Fibroblast of mammary gland (primary cell): Measurements from ENCODE around the gene EXO5.
"Not testable (repeated sequence)": the region's sequence is repeated elsewhere in the genome, so short reads cannot be mapped to it uniquely, and the experiment has no call there.

ENCODE experiments used
- DNase-seq: peaks from one replicate; pipeline ENCODE4 v3.0.0-alpha.2; 2010; ENCODE audit warnings: low read depth
- H3K4me3 ChIP-seq: 2 replicates; pipeline ENCODE4 v1.5.1; 2011; ENCODE audit warnings: low read depth, mild to moderate bottlenecking, low read length, moderate library complexity; ENCODE audit not compliant: control insufficient read depth
- CTCF ChIP-seq: conservative IDR thresholded peaks from 2 replicates; pipeline ENCODE4 v1.5.1; 2011; ENCODE audit warnings: low read depth, low read length, inconsistent platforms; ENCODE audit not compliant: control insufficient read depth, insufficient read depth

EXO5 gene

GRCh38 chr1:40477678-40478053 lies 30.9 kb upstream of the EXO5 start:
- peak; percentile 28 for DNase-seq
- H3K4me3 ChIP-seq, result peak overlapping the region; percentile 73
- no peak for TF ChIP-seq CTCF

- TF ChIP-seq CTCF, result no peak
- peak; percentile 9 for DNase-seq
- peak overlapping the region; percentile 73 for H3K4me3 ChIP-seq
Observed at GRCh38 chr1:40478276-40478675, 30.3 kb upstream of the EXO5 start.

DNA sequence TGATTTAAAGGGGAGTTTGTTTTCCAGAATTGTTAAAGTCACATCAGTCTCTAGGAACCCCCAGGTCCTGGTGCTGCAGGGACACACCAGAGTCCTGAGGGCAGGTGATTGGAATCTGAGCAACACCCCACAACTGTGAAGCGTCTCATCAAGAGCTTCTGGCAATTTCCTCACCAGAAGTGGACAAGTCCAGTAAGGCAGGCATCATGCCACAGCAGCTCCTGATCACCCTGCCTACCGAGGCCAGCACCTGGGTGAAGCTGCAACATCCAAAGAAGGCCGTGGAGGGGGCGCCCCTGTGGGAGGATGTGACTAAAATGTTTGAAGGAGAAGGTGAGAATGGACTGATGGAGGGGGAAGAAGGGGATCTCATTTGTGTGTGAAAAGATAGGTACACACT lies 29.4 kb upstream of the EXO5 start:
- no peak for TF ChIP-seq CTCF
- DNase-seq, result no peak
- no peak overlapping the region for H3K4me3 ChIP-seq

DNA sequence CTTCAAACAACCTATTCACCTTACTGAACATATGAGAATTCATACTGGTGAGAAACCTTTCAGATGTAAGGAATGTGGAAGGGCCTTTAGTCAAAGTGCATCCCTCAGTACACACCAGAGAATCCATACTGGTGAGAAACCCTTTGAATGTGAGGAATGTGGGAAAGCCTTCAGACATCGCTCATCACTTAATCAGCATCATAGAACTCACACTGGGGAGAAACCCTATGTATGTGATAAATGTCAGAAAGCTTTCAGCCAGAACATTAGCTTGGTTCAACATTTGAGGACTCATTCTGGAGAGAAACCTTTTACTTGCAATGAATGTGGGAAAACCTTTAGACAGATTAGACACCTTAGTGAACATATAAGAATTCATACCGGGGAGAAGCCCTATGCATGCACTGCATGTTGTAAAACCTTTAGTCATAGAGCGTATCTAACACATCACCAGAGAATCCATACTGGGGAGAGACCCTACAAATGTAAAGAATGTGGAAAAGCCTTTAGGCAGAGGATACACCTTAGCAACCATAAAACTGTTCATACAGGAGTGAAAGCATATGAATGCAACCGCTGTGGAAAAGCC lies 13.2 kb upstream of the EXO5 start:
- H3K4me3 ChIP-seq, result no peak overlapping the region
- peak; percentile 5 for DNase-seq
- no peak for TF ChIP-seq CTCF

- DNase-seq, result not testable (repeated sequence)
Observed at GRCh38 chr1:40502651-40503050, 5.9 kb upstream of the EXO5 start.

GRCh38 chr1:40507973-40508372 lies 594 bp upstream of the EXO5 start:
- no peak for DNase-seq

More at GRCh38 chr1:40502651-40503050, 5.9 kb upstream of the EXO5 start:
- H3K4me3 ChIP-seq, result not testable (repeated sequence)

DNA sequence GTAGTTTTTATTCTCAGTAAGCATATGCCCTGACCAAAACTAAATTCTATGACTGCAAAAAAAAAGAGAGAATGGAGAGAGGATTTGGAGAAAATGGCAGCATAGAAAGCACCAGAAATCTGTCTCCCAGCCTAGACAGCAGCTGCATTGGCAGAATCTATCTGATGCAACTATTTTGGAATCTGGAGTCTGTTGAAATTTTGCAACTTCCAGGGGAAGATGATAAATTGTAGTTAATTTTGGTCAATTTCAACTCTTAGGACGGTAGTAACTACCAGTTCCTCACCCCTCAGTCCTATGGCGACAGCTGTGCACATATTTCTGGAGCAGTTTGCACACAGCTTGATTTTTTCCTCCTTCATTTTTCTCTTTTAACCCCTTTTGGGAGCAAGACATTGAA lies 10.9 kb downstream of the EXO5 start:
- no peak for TF ChIP-seq CTCF
- no peak overlapping the region for H3K4me3 ChIP-seq
- DNase-seq, result no peak

More at GRCh38 chr1:40507973-40508372, 594 bp upstream of the EXO5 start:
- TF ChIP-seq CTCF, result no peak
- peak overlapping the region; percentile 77 for H3K4me3 ChIP-seq
